H1 (cell line): ENCODE results near the gene KCNMB4. TPM values are rescaled to one million over a fixed set of nuclear protein-coding genes. Genes with fewer than 3 reads are reported as not detected.

Experiments
- CTCF ChIA-PET: fragments of 300-600 bp; sonication (Branson Sonifier 250); formaldehyde crosslinking; loops from one replicate; lab custom pipeline; 2021; ENCODE audit not compliant: partially characterized antibody; lab: Charles Lee
- POLR2A ChIA-PET: fragments of 300-600 bp; sonication (Branson Sonifier 250); formaldehyde crosslinking; loops from one replicate; lab custom pipeline; 2021; ENCODE audit warnings: inconsistent platforms; ENCODE audit not compliant: partially characterized antibody; lab: Charles Lee
- DNase-seq, 2 experiments: peaks; one replicate each; pipeline versions ENCODE4 v3.0.0 to v3.0.0-alpha.2; 2010 to 2022; ENCODE audit warnings: low spot score in 2 of 2, low read depth in 1 of 2, mixed read lengths in 1 of 2
- FAIRE-seq: peaks from 2 replicates; lab custom pipeline; 2011; peaks lifted over from hg19 to GRCh38; lab: Jason Lieb, UNC
- H2AFZ ChIP-seq: 2 replicates; pipeline ENCODE4 v1.8.1; 2012; ENCODE audit warnings: low read length, inconsistent platforms
- H2AK5ac ChIP-seq: 2 replicates; pipeline ENCODE4 v1.6.1; 2013; ENCODE audit warnings: low read depth, low read length
- H2BK120ac ChIP-seq: replicated peaks from 2 replicates; pipeline ENCODE3; 2013; ENCODE audit warnings: low read depth, low read length, inconsistent platforms
- H2BK12ac ChIP-seq: 2 replicates; pipeline ENCODE4 v1.6.1; 2013; ENCODE audit warnings: low read depth, low read length
- H2BK15ac ChIP-seq: 2 replicates; pipeline ENCODE4 v1.6.1; 2013; ENCODE audit warnings: low read length
- H2BK20ac ChIP-seq: 2 replicates; pipeline ENCODE4 v1.6.1; 2013; ENCODE audit warnings: low read length
- H2BK5ac ChIP-seq: 2 replicates; pipeline ENCODE4 v1.6.1; 2013; ENCODE audit warnings: low read depth, low read length
- H3K14ac ChIP-seq: 2 replicates; pipeline ENCODE4 v1.6.1; 2013; ENCODE audit warnings: inconsistent platforms; ENCODE audit not compliant: insufficient read length
- H3K18ac ChIP-seq: 2 replicates; pipeline ENCODE4 v1.6.1; 2013; ENCODE audit warnings: low read length; ENCODE audit errors: extremely low read depth
- H3K23ac ChIP-seq: 2 replicates; pipeline ENCODE4 v1.6.1; 2013; ENCODE audit warnings: inconsistent platforms; ENCODE audit not compliant: insufficient read length
- H3K23me2 ChIP-seq: 2 replicates; pipeline ENCODE4 v1.6.1; 2013; ENCODE audit warnings: low read depth, low read length
- H3K27ac ChIP-seq: 2 replicates; pipeline ENCODE4 v1.6.1; 2011; ENCODE audit warnings: low read depth, low read length, inconsistent platforms
- H3K27me3 ChIP-seq, 4 experiments: replicated peaks in 1 of 4; 1 replicate in 1 of 4; 2 replicates in 3 of 4; pipeline versions ENCODE4 v1.6.1 to v1.8.1; 2011 to 2013; ENCODE audit warnings: low read length in 3 of 4, mild to moderate bottlenecking in 3 of 4, inconsistent platforms in 2 of 4, mixed read lengths in 2 of 4, moderate library complexity in 1 of 4; ENCODE audit not compliant: control insufficient read depth in 3 of 4, insufficient read depth in 3 of 4; ENCODE audit errors: extremely low read depth in 1 of 4
- H3K36me3 ChIP-seq, 4 experiments: 2 replicates each; pipeline versions ENCODE4 v1.6.1 to v1.8.1; 2011 to 2013; ENCODE audit warnings: mild to moderate bottlenecking in 4 of 4, low read length in 3 of 4, moderate library complexity in 2 of 4, control low read depth in 1 of 4, inconsistent platforms in 1 of 4; ENCODE audit not compliant: insufficient read depth in 4 of 4, control insufficient read depth in 2 of 4
- H3K4ac ChIP-seq: replicated peaks from 2 replicates; pipeline ENCODE3; 2013; ENCODE audit warnings: low read length, low read depth, mixed read lengths, inconsistent platforms; ENCODE audit not compliant: insufficient read length
- H3K4me1 ChIP-seq, 4 experiments: replicated peaks in 1 of 4; 1 replicate in 1 of 4; 2 replicates in 3 of 4; pipeline versions ENCODE4 v1.6.1 to v1.8.1; 2011 to 2013; ENCODE audit warnings: low read length in 3 of 4, inconsistent platforms in 2 of 4, mixed read lengths in 1 of 4; ENCODE audit not compliant: insufficient read depth in 4 of 4, control insufficient read depth in 3 of 4
- H3K4me2 ChIP-seq, 2 experiments: 2 replicates each; pipeline versions ENCODE4 v1.6.1 to v1.8.1; 2011 to 2013; ENCODE audit warnings: low read depth in 2 of 2, low read length in 2 of 2, control low read depth in 1 of 2, inconsistent platforms in 1 of 2, mild to moderate bottlenecking in 1 of 2; ENCODE audit not compliant: insufficient read depth in 1 of 2
- H3K4me3 ChIP-seq, 4 experiments: fragments of 200-600, 300-600 bp in 1 of 4; sonication (generic), shearing (Covaris generic), sonication (Bioruptor Twin) in 1 of 4; 2 replicates each; pipeline versions ENCODE4 v1.5.1 to v1.8.1; 2011 to 2016; ENCODE audit warnings: low read length in 4 of 4, low read depth in 3 of 4, control low read depth in 2 of 4, inconsistent platforms in 2 of 4, mild to moderate bottlenecking in 2 of 4, mixed read lengths in 1 of 4, moderate library complexity in 1 of 4; ENCODE audit not compliant: insufficient read depth in 2 of 4; ENCODE audit errors: extremely low read depth in 1 of 4
- H3K56ac ChIP-seq: replicated peaks from 2 replicates; pipeline ENCODE3; 2013; ENCODE audit warnings: low read depth, mild to moderate bottlenecking, mixed read lengths, low read length, inconsistent platforms; ENCODE audit not compliant: insufficient read length
- H3K79me1 ChIP-seq: 2 replicates; pipeline ENCODE4 v1.6.1; 2013; ENCODE audit warnings: low read depth, low read length, control low read depth
- H3K79me2 ChIP-seq, 2 experiments: 2 replicates each; pipeline versions ENCODE4 v1.6.1 to v1.8.1; 2012 to 2013; ENCODE audit warnings: low read length in 2 of 2, mild to moderate bottlenecking in 2 of 2, inconsistent platforms in 1 of 2; ENCODE audit not compliant: insufficient read depth in 2 of 2, control insufficient read depth in 1 of 2
- H3K9ac ChIP-seq, 4 experiments: replicated peaks in 1 of 4; 1 replicate in 1 of 4; 2 replicates in 3 of 4; pipeline versions ENCODE4 v1.6.1 to v1.8.1; 2011 to 2013; ENCODE audit warnings: low read depth in 3 of 4, low read length in 3 of 4, control low read depth in 2 of 4, mild to moderate bottlenecking in 2 of 4, moderate library complexity in 2 of 4, inconsistent platforms in 1 of 4; ENCODE audit errors: extremely low read depth in 1 of 4
- H3K9me3 ChIP-seq, 2 experiments: 2 replicates each; pipeline versions ENCODE4 v1.6.1 to v1.8.1; 2012 to 2013; ENCODE audit warnings: mild to moderate bottlenecking in 2 of 2, moderate library complexity in 2 of 2, control low read depth in 1 of 2, inconsistent platforms in 1 of 2, low read depth in 1 of 2, low read length in 1 of 2, mixed read lengths in 1 of 2; ENCODE audit not compliant: insufficient read depth in 2 of 2
- H4K20me1 ChIP-seq, 2 experiments: replicated peaks in 1 of 2; 2 replicates each; pipeline versions ENCODE3 to v1.8.1; 2011 to 2013; ENCODE audit warnings: inconsistent platforms in 2 of 2, low read length in 2 of 2, mild to moderate bottlenecking in 1 of 2; ENCODE audit not compliant: insufficient read depth in 2 of 2, control insufficient read depth in 1 of 2
- H4K5ac ChIP-seq: 2 replicates; pipeline ENCODE4 v1.6.1; 2013; ENCODE audit warnings: low read length, low read depth, mixed read lengths, inconsistent platforms; ENCODE audit not compliant: insufficient read length
- H4K8ac ChIP-seq: 2 replicates; pipeline ENCODE4 v1.8.0; 2013; ENCODE audit warnings: mild to moderate bottlenecking, moderate library complexity, low read length, inconsistent platforms; ENCODE audit not compliant: insufficient read depth; ENCODE audit errors: extremely low read depth
- H4K91ac ChIP-seq: replicated peaks from 2 replicates; pipeline ENCODE3; 2013; ENCODE audit warnings: low read length, mixed read lengths, inconsistent platforms; ENCODE audit not compliant: insufficient read length
- BACH1 ChIP-seq: IDR thresholded peaks from 2 replicates; pipeline ENCODE4 v1.6.1; 2012; ENCODE audit warnings: low read length, improper control_type of control experiment
- CEBPB ChIP-seq: IDR thresholded peaks from 2 replicates; pipeline ENCODE4 v1.6.1; 2012; ENCODE audit warnings: low read depth, low read length
- JUND ChIP-seq: IDR thresholded peaks from 2 replicates; pipeline ENCODE4 v1.6.1; 2011; ENCODE audit warnings: mild to moderate bottlenecking, improper control_type of control experiment, low read length
- KDM4A ChIP-seq: IDR thresholded peaks from one replicate; pipeline ENCODE4 v1.7.1; 2012; ENCODE audit warnings: low read depth, mild to moderate bottlenecking, moderate library complexity, low read length, inconsistent platforms; ENCODE audit not compliant: severe bottlenecking
- RXRA ChIP-seq: IDR thresholded peaks from 2 replicates; pipeline ENCODE4 v1.6.1; 2011; ENCODE audit warnings: low read depth, mild to moderate bottlenecking, low read length, moderate library complexity; ENCODE audit not compliant: insufficient read depth
- SUZ12 ChIP-seq: fragments of 200-600 bp; sonication (generic); IDR thresholded peaks from 2 replicates; pipeline ENCODE4 v1.6.1; 2012; ENCODE audit warnings: mild to moderate bottlenecking, inconsistent platforms, low read length, moderate library complexity, mixed read lengths
- TAF7 ChIP-seq: optimal IDR thresholded peaks from 2 replicates; pipeline ENCODE3; 2011; ENCODE audit warnings: low read depth, mild to moderate bottlenecking, inconsistent platforms, low read length, moderate library complexity, borderline replicate concordance
- WGBS, 2 experiments: shearing (Covaris generic) in 1 of 2; methylation state at CpG; one replicate each; pipeline versions ENCODE4 v1.1.6 to v1.1.7; 2013 to 2015; ENCODE audit warnings: low lambda C conversion rate in 2 of 2, mixed read lengths in 2 of 2, inconsistent platforms in 1 of 2, low coverage in 1 of 2, missing lambda C conversion rate in 1 of 2; ENCODE audit not compliant: insufficient replicate concordance in 2 of 2, insufficient coverage in 1 of 2, insufficient read length in 1 of 2; ENCODE audit errors: extremely low coverage in 1 of 2, missing lambda C conversion rate in 1 of 2; 5-methylcytosine and 5-hydroxymethylcytosine counted together
- polyA plus RNA-seq, 7 experiments: library from polyadenylated mRNA; depleted of rRNA in 3 of 7; stranded (reverse) in 5 of 7; unstranded in 2 of 7; fragments of >200 nt in 5 of 7; fragments of 200-250 nt in 2 of 7; gene quantifications; 1 replicate in 5 of 7; 2 replicates in 1 of 7; 4 replicates in 1 of 7; pipeline versions ENCODE4 v1.2.1 to v1.2.3, GENCODE V29; 2011 to 2013; ENCODE audit warnings: missing spikeins in 2 of 7, mixed read lengths in 2 of 7
- total RNA-seq: library from RNA; stranded (reverse); fragmentation: NEBNext Ultra II Directional; extraction: Animal tissue kit (Norgen Biotek cat#: 25700); gene quantifications from 2 replicates; pipeline ENCODE4 v1.2.1, GENCODE V29; 2021
- TF ChIP-seq, protein P1 (sequence below): IDR thresholded peaks from 2 replicates; pipeline ENCODE4 v1.6.1; 2012; ENCODE audit warnings: inconsistent platforms

Gene KCNMB4
- total and polyA plus RNA-seq, 2 of the 8 experiments (the other 6 are each of a cell fraction or from before 2014, with no cell fraction given) = 10.9 to 16.0 TPM

DNA sequence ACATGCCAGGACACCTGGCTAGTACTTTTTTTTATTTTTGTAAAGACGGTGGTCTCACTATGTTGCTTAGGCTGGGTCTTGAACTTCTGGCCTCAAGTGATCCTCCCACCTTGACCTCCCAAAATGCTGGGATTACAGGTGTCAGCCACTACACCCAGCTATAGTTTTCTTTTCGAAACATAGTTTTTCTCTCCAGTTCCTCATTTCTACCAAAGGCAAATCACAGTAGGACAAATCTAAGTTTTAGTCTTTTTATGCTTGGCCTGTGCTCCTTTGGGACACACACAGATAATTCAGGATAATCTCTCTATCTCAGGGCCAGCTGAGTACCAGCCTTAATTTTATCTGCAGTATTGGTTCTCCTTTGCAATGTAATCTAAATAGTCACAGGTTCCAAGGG, 100.7 kb downstream of the KCNMB4 start:
- Histone ChIP-seq H4K20me1 (no peaks in the 10 kb centered on the region), H3K9ac (no peak overlapping the region), H2BK5ac (no peak overlapping the region), H3K27me3 (no peaks in the 10 kb centered on the region), H3K79me2 (no peaks in the 10 kb centered on the region), H2BK120ac (no peak overlapping the region), H3K56ac (no peak overlapping the region), H2BK12ac (no peak overlapping the region), H3K4ac (no peak overlapping the region), H3K36me3 (no peaks in the 10 kb centered on the region), H3K23ac (no peak overlapping the region), H3K4me2 (no peak overlapping the region), H2BK15ac (no peak overlapping the region), H4K91ac (no peak overlapping the region), H2BK20ac (no peak overlapping the region), H2AFZ (no peak overlapping the region), H2AK5ac (no peak overlapping the region), H3K27ac (no peak overlapping the region), H3K14ac (no peak overlapping the region), H3K4me3 (no peak overlapping the region), H3K4me1 (no peaks in the 10 kb centered on the region), H3K79me1 (no peaks in the 10 kb centered on the region), H3K23me2 (no peaks in the 10 kb centered on the region), H4K5ac (no peak overlapping the region), H3K18ac (no peak overlapping the region), H3K9me3 (peaks cover 15 to 21% of the 10 kb centered on the region in 2 experiments), H4K8ac (no peak overlapping the region)
- no peak for TF ChIP-seq RXRA
- TF ChIP-seq CEBPB = no peak
- no peak for TF ChIP-seq KDM4A
- TF ChIP-seq, protein P1, sequence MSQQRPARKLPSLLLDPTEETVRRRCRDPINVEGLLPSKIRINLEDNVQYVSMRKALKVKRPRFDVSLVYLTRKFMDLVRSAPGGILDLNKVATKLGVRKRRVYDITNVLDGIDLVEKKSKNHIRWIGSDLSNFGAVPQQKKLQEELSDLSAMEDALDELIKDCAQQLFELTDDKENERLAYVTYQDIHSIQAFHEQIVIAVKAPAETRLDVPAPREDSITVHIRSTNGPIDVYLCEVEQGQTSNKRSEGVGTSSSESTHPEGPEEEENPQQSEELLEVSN = no peak
- no peak for TF ChIP-seq SUZ12
- no peak for TF ChIP-seq BACH1
- no peak for TF ChIP-seq JUND
- TF ChIP-seq TAF7 = no peak
- CTCF ChIA-PET = no interaction called here
- no peak for FAIRE-seq
- POLR2A ChIA-PET = no interaction called here
- 100% methylated on average over 2 of the region's 2 CpGs; no CpG with 5 or more reads in 1 of the 2 experiments for WGBS, 2 experiments
- no peak for DNase-seq
